Stimulated activated CD8-positive, alpha-beta memory T cell treated with anti-CD3 and anti-CD28 coated beads, Interleukin-2, amount 100 ng/mL, for 1 hour (primary cell): ENCODE results near the gene TBX19.

Source experiments
- DNase-seq, 2 donors: peaks; one replicate each; pipeline ENCODE4 v3.0.0-alpha.2; 2020; ENCODE audit warnings: low read depth in 2 of 2

TBX19 gene

GRCh38 chr1:168281603-168282325 lies 1.1 kb downstream of the TBX19 start:
- DNase-seq, result no peak

- no peak for DNase-seq
These were observed 4.8 kb downstream of the TBX19 start for GRCh38 chr1:168285521-168285790.

- DNase-seq, result no peak
These were observed 5.6 kb downstream of the TBX19 start for GRCh38 chr1:168285971-168286927.

DNA sequence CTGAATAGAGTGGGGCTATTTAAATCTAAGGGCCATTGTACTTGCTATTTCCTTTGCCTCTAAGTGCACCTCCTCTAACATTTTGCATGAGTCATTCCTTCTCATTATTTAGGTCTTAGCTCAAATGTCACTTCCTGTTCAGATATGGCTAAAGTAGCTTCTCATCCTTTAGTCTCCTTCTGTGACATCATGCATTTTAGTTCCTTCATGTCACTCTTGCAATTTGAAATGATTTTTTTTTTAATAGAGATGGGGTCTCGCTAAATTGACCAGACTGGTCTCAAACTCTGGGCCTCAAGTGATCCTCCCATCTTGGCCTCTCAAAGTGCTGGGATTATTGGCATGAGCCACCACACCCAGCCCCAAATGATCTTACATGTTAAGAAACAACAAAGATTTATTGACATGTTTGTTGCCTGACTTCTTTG lies 6.6 kb downstream of the TBX19 start:
- DNase-seq, result no peak

- DNase-seq, result no peak
These were observed 7.8 kb downstream of the TBX19 start for GRCh38 chr1:168288311-168289052.

DNA sequence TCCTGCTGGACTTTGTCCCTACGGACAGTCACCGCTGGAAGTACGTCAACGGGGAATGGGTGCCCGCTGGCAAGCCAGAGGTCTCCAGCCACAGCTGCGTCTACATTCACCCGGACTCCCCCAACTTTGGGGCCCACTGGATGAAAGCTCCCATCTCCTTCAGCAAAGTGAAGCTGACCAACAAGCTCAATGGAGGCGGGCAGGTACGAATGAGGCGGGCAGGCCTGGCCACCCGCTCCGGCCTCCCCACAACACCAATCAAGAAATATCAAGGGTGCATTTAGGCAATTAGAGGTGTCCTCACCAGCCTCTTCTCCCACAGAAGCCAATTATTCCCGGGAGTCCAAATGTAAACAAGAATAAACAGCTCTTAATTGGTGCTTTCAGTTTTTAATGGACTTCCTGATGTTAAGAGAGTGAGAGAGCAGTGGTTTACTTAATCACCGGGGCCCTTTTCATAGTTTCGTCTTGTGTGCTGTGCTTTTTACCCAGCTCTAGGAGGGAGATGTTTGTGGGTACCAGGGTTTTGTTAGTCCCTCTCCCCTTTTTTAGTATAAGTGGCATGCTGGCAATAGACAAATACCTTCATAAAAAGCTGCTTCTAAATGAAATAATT lies 10.7 kb downstream of the TBX19 start:
- DNase-seq, result no peak

- no peak for DNase-seq
These were observed 12.7 kb downstream of the TBX19 start for GRCh38 chr1:168293356-168293755.

DNA sequence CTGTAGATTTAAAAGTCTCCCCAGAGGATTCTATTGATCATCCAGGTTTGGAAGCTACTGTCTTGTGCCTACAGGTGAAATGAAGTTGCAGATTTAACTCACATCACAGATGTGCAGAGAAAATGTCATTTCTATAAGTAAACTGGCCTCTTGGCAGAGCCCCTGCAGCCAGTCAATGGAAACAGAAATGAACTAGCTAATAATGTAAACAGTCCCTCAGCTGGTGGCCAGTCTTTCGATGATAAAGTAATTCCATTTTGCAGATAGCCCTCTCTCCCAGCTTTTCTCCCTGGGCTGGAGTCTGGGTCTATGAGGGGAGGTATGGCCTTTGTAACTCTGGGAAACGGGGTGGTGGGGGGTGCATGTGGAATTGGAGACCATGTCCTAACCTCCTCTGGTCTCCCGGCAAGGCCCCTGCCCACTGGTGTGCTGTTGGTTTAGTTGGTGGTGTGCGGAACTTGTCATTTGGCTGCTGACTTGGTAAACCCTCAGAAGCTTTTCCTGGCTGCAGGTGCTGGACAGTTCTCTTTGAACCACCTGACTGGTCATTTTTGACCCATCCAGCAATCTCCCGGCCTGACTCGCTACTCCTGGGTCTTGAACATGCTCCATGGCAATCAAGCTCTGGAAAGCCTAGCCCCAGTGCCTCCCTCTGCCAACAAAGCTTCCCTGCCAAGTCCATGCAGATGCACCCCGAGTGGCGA lies 14.9 kb downstream of the TBX19 start:
- DNase-seq, result no peak

- DNase-seq, result no peak
These were observed 16.5 kb downstream of the TBX19 start for GRCh38 chr1:168297019-168297730.

GRCh38 chr1:168298446-168298845 lies 17.8 kb downstream of the TBX19 start:
- no peak for DNase-seq

GRCh38 chr1:168300626-168301025 lies 19.9 kb downstream of the TBX19 start:
- no peak for DNase-seq

DNA sequence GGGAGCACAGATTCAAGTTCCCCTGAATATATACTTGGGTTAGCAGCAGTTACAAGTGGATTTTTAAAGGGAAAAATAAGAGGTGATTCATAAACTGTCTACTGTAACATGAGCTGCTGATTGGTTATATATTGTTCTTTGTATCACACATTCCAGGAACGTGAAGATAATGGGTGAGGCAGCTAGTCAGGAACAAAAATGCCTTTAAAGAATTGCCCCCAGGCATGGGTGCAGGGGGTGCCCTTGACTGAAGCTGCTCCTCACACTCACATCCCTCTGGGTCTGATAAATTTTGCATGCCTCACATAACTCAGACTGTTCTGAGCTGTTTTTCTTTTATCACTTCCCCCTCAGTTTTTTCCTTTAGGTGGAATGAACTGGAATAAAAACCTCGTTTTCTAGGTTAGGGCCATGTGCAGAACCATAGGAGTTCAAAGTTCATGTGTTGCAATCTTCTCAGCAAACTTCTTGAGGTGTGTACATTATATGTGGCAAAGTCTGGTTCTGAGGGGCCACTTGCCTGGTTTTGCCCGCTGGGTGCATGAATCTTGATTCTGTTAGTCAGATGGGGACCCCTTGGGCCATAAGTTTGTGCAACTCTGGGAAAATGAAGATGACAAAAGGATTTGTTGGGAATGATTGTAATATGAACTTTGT lies 21.1 kb downstream of the TBX19 start:
- DNase-seq, result no peak

DNA sequence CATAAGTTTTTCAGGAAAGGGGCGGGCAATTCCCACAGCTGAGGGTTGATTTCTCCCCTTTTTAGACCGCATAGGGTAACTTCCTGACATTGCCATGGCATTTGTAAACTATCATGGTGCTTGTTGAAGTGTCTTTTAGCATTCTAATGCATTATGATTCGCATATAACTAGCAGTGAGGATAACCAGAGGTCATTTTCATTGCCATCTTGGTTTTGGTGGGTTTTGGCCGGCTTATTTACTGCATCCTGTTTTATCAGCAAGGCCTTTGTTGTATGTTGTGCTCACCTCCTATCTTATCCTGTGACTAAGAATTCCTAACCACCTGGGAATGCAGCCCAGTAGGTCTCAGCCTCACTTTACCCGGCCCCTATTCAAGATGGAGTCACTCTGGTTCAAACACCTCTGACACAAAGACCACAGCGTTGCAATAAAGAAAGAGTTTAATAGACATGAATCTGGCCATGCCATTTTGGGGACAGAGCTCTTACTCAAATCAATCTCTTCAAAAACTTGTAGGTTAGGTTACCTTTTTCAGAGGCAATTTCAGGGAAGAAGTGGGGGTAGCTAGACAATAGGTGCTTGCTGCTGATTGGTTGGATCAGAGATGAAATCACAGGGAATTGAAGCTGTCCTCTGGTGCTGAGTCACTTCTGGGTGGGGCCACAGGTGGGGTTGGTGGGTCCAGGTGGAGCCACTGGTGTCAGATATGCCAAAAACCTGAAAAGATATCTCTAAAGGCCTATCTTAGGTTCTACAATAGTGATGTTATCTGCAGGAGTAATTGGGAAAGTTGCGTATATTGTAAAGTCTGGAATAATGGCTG lies 23.3 kb downstream of the TBX19 start:
- no peak for DNase-seq

DNA sequence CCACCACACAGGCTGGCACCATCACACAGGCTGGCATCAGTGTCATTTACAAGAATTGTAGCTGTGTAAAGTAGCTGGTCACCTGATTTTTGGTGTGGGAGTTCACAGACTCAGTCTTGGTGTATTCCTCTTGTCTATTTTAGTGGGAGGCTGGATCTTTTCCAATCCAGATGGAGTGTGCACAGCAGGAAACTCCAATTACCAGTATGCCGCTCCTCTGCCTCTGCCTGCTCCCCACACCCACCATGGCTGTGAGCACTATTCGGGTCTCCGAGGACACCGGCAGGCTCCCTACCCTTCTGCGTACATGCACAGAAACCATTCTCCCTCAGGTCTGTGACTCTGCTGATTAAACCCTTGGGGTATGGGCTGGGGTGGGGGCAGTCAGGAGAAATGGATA lies 24.2 kb downstream of the TBX19 start:
- DNase-seq, result no peak

- no peak for DNase-seq
These were observed 32.3 kb downstream of the TBX19 start for GRCh38 chr1:168312718-168313604.

- no peak for DNase-seq
These were observed 35.5 kb downstream of the TBX19 start for GRCh38 chr1:168316142-168316541.

DNA sequence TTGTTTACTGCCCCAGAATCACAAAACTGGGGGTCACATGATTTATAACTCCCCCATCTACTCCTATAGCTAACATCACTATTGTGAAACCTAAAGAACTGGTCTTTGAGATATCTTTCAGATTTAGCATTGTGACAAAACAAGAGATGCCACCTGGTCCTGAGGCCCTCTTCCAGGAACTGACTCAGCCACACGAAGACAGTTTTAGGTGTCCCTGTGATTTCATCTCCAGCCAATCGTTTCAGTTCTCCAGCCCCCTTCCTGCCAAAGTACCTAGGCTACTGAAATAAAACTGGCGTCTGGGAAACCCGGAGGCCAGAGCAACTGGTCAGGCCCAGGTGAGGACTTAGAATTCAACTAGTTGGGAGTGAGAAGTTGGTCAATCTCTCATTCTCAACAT lies 36.6 kb downstream of the TBX19 start:
- DNase-seq, result no peak

DNA sequence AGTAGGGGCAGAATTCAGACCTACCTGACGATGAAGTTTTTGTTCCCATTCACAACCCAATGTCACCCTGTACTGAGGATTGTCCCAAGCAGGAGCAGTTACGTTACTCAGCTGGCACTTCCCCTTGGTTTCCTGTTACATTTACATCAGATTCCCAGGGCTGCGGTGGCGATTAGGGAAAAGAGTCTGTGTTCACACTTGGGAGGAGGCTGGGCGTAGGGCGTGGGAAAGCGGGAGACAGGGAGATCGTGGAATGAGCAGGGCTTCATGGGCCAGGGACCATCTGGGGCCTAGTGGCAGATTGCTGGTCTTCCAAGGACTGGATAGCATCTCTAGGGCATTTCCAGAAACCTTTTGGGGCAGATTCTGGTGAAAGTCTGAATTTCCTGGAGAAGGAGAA lies 39.0 kb downstream of the TBX19 start:
- no peak for DNase-seq
